Right cardiac atrium (tissue), 5 donors: ENCODE results near the gene LMNTD1. TPM values are rescaled to one million over a fixed set of nuclear protein-coding genes. Genes with fewer than 3 reads are reported as not detected.

Experiments used
- ATAC-seq, 2 donors: fragments of 200-7000 bp; cut with Tn5 transposase; one replicate each; pipeline versions ENCODE4 v1.8.0 to v1.9.1; 2020; ENCODE audit warnings: moderate library complexity in 2 of 2, mild to moderate bottlenecking in 1 of 2
- DNase-seq, 3 donors: peaks; one replicate each; pipeline ENCODE4 v3.0.0-alpha.2; 2020
- H3K27ac ChIP-seq: one replicate; pipeline ENCODE4 v1.5.1; 2013; ENCODE audit warnings: mild to moderate bottlenecking, low read length, control low read depth, moderate library complexity
- H3K27me3 ChIP-seq: one replicate; pipeline ENCODE4 v1.6.1; 2013; ENCODE audit not compliant: control insufficient read depth, insufficient read depth
- H3K4me1 ChIP-seq: one replicate; pipeline ENCODE4 v1.6.1; 2013; ENCODE audit warnings: low read length; ENCODE audit not compliant: control insufficient read depth, insufficient read depth
- H3K4me3 ChIP-seq: one replicate; pipeline ENCODE4 v1.5.1; 2013; ENCODE audit warnings: low read length, control low read depth
- H3K9me3 ChIP-seq: one replicate; pipeline ENCODE4 v1.6.1; 2013; ENCODE audit warnings: low read length; ENCODE audit not compliant: control insufficient read depth
- WGBS: extraction: QIAGEN DNeasy Blood & Tissue Kit; methylation state at CpG from one replicate; pipeline ENCODE4 v1.1.7; 2013; 5-methylcytosine and 5-hydroxymethylcytosine counted together
- intact Hi-C, 4 donors: fragments of 100-400 bp; cut with DNase I; formaldehyde crosslinking; loops; one replicate each; pipeline versions ENCODE4 v1.11.0 to v1.14.0; 2022 to 2023
- polyA plus RNA-seq: library from polyadenylated mRNA; stranded (reverse); fragments of 200-250 nt; gene quantifications from one replicate; pipeline ENCODE4 v1.2.3, GENCODE V29; 2013
- total RNA-seq, 4 donors: library from RNA; stranded (reverse); fragmentation: NEBNext Ultra II Directional; extraction: Animal tissue kit (Norgen Biotek cat#: 25700); gene quantifications; one replicate each; pipeline ENCODE4 v1.2.1, GENCODE V29; 2021
- donor health status: healthy with polysubstance abuse.
- donor health status: DM: no; HTN: yes; CAD: no.
- donor health status: DM: no; HTN: no; CAD: no.
- donor health status: DM: no; HTN: yes; CAD: no; lungs with severe emphysema.
- donor health status: DM: yes; HTN: yes; CAD: no.

LMNTD1 gene
- total and polyA plus RNA-seq, 5 donors = 0.35 to 1.7 (median 0.78) TPM; not detected in 2

- Histone ChIP-seq H3K4me1 (no peaks in the 10 kb centered on the region), H3K4me3 (no peak overlapping the region), H3K9me3 (no peaks in the 10 kb centered on the region), H3K27me3 (no peaks in the 10 kb centered on the region), H3K27ac (no peak overlapping the region)
- DNase-seq = no peak
- no peak for ATAC-seq
- 92% methylated on average over 4 of the region's 4 CpGs for WGBS
- intact Hi-C loops = no loop called here
Measured at GRCh38 chr12:25456474-25456873, 96.6 kb downstream of the LMNTD1 start.

- Histone ChIP-seq H3K4me3 (no peak overlapping the region), H3K9me3 (no peaks in the 10 kb centered on the region), H3K27ac (no peak overlapping the region), H3K27me3 (no peaks in the 10 kb centered on the region), H3K4me1 (no peaks in the 10 kb centered on the region)
- WGBS = 86% methylated on average over 2 of the region's 2 CpGs
- no peak for DNase-seq
- ATAC-seq = no peak
- intact Hi-C loops = no loop called here
Measured at GRCh38 chr12:25455696-25456095, 97.4 kb downstream of the LMNTD1 start.

GRCh38 chr12:25449007-25449406, 104.1 kb downstream of the LMNTD1 start:
- no peak for ATAC-seq
- Histone ChIP-seq H3K4me1 (no peaks in the 10 kb centered on the region), H3K9me3 (no peaks in the 10 kb centered on the region), H3K27me3 (no peaks in the 10 kb centered on the region), H3K4me3 (no peak overlapping the region), H3K27ac (no peak overlapping the region)
- no peak for DNase-seq
- intact Hi-C loops = no loop called here

GRCh38 chr12:25447046-25447445, 106.0 kb downstream of the LMNTD1 start:
- H3K27me3 ChIP-seq = no peaks in the 10 kb centered on the region
- H3K27ac ChIP-seq = no peak overlapping the region
- ATAC-seq = no peak
- H3K4me3 ChIP-seq = no peak overlapping the region
- DNase-seq = no peak
- intact Hi-C loops = no loop called here
- no peaks in the 10 kb centered on the region for H3K9me3 ChIP-seq
- WGBS = 83% methylated on average over 3 of the region's 3 CpGs
- no peaks in the 10 kb centered on the region for H3K4me1 ChIP-seq

GRCh38 chr12:25438638-25439037, 114.4 kb downstream of the LMNTD1 start:
- Histone ChIP-seq H3K4me1 (no peaks in the 10 kb centered on the region), H3K27ac (no peak overlapping the region), H3K27me3 (no peaks in the 10 kb centered on the region), H3K4me3 (no peak overlapping the region), H3K9me3 (no peaks in the 10 kb centered on the region)
- 90% methylated on average over 1 of the region's 1 CpG for WGBS
- intact Hi-C loops = loop anchor here in 3 of 4 donors (5.0 to 10.0 kb wide), 4 partner anchors 116 to 596 kb away; partner anchors contain the start of gene LMNTD1 (in 3 of the 3)
- no peak for DNase-seq
- ATAC-seq = no peak

GRCh38 chr12:25436206-25437030, 116.7 kb downstream of the LMNTD1 start:
- ATAC-seq = peak; percentile 75 to 77
- peak in 1 of 3 donors; percentile 48 for DNase-seq
- 38% methylated on average over 9 of the region's 9 CpGs for WGBS
- H3K9me3 ChIP-seq = no peaks in the 10 kb centered on the region
- H3K27me3 ChIP-seq = no peaks in the 10 kb centered on the region
- intact Hi-C loops = loop anchor here in 3 of 4 donors (5.0 to 10.0 kb wide), 4 partner anchors 118 to 598 kb away; partner anchors contain the start of gene LMNTD1 (in 3 of the 3)
- no peak overlapping the region for H3K27ac ChIP-seq
- peak overlapping the region; percentile 29 for H3K4me3 ChIP-seq
- H3K4me1 ChIP-seq = no peaks in the 10 kb centered on the region

GRCh38 chr12:25435431-25435830, 117.7 kb downstream of the LMNTD1 start:
- H3K4me3 ChIP-seq = no peak overlapping the region
- no peak overlapping the region for H3K27ac ChIP-seq
- intact Hi-C loops = loop anchor here in 3 of 4 donors (5.0 to 10.0 kb wide), 4 partner anchors 119 to 599 kb away; partner anchors contain the start of gene LMNTD1 (in 3 of the 3)
- WGBS = 80% methylated on average over 3 of the region's 3 CpGs
- ATAC-seq = no peak
- H3K9me3 ChIP-seq = no peaks in the 10 kb centered on the region
- DNase-seq = no peak
- no peaks in the 10 kb centered on the region for H3K27me3 ChIP-seq
- no peaks in the 10 kb centered on the region for H3K4me1 ChIP-seq

- H3K27ac ChIP-seq = no peak overlapping the region
- WGBS = 69% methylated on average over 3 of the region's 3 CpGs
- ATAC-seq (no peak), DNase-seq (no peak)
- H3K27me3 ChIP-seq = no peaks in the 10 kb centered on the region
- H3K4me3 ChIP-seq = no peak overlapping the region
- intact Hi-C loops = loop anchor here in 3 of 4 donors (10.0 kb wide), 2 partner anchors 120 to 600 kb away; partner anchors contain the start of gene LMNTD1 (in 3 of the 3)
- H3K9me3 ChIP-seq = no peaks in the 10 kb centered on the region
- no peaks in the 10 kb centered on the region for H3K4me1 ChIP-seq
Measured at GRCh38 chr12:25434515-25434914, 118.6 kb downstream of the LMNTD1 start.

- WGBS = 41% methylated on average over 3 of the region's 3 CpGs
Measured at GRCh38 chr12:25433581-25434325, 119.3 kb downstream of the LMNTD1 start.

GRCh38 chr12:25433024-25433423, 120.1 kb downstream of the LMNTD1 start:
- DNase-seq = no peak
- intact Hi-C loops = loop anchor here in 3 of 4 donors (10.0 kb wide), 2 partner anchors 122 to 602 kb away; partner anchors contain the start of gene LMNTD1 (in 3 of the 3)
- no peaks in the 10 kb centered on the region for H3K4me1 ChIP-seq
- no peaks in the 10 kb centered on the region for H3K9me3 ChIP-seq
- no peaks in the 10 kb centered on the region for H3K27me3 ChIP-seq
- no peak overlapping the region for H3K4me3 ChIP-seq
- no peak for ATAC-seq
- H3K27ac ChIP-seq = no peak overlapping the region

More at GRCh38 chr12:25433581-25434325, 119.3 kb downstream of the LMNTD1 start:
- Histone ChIP-seq H3K9me3 (no peaks in the 10 kb centered on the region), H3K27me3 (no peaks in the 10 kb centered on the region), H3K4me3 (no peak overlapping the region), H3K27ac (no peak overlapping the region), H3K4me1 (no peaks in the 10 kb centered on the region)
- no peak for DNase-seq
- intact Hi-C loops = loop anchor here in 3 of 4 donors (10.0 kb wide), 2 partner anchors 121 to 601 kb away; partner anchors contain the start of gene LMNTD1 (in 3 of the 3)
- ATAC-seq = no peak
